ENCODE results near the gene PSMD3.
"Not testable (repeated sequence)": the region's sequence is repeated elsewhere in the genome, so short reads cannot be mapped to it uniquely, and the experiment has no call there.

Gene PSMD3

GRCh38 chr17:40000161-40000560, 19.6 kb downstream of the PSMD3 start:
- DNase-seq, result no peak

DNA sequence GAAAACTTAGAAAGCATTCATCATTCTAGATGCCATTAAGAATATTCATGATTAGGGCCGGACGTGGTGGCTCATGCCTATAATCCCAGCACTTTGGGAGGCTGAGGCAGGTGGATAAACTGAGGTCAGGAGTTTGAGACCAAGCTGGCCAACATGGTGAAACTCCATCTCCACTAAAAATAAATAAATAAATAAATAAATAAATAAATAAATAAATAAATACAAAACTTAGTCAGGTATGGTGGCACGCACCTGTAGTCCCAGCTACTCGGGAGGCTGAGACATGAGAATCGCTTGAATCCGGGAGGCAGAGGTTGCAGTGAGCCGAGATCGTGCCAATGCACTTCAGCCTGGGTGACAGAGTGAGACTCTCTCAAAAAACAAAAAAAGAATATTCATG, 20.7 kb downstream of the PSMD3 start:
- not testable (repeated sequence) for DNase-seq

- no peak for DNase-seq
Measured at GRCh38 chr17:40004072-40004471, 23.5 kb downstream of the PSMD3 start.

- DNase-seq, result no peak
Measured at GRCh38 chr17:40004712-40005111, 24.1 kb downstream of the PSMD3 start.

GRCh38 chr17:40005520-40005919, 24.9 kb downstream of the PSMD3 start:
- no peak for DNase-seq

DNA sequence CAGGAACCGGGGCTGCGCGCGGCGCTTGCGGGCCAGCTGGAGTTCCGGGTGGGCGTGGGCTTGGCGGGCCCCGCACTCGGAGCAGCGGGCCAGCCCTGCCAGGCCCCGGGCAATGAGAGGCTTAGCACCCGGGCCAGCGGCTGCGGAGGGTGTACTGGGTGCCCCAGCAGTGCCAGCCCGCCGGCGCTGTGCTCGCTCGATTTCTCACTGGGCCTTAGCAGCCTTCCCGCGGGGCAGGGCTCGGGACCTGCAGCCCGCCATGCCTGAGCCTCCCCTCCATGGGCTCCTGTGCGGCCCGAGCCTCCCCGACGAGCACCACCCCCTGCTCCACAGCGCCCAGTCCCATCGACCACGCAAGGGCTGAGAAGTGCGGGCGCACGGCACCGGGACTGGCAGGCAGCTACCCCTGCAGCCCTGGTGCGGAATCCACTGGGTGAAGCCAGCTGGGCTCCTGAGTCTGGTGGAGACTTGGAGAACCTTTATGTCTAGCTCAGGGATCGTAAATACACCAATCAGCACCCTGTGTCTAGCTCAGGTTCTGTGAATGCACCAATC, 30.4 kb downstream of the PSMD3 start:
- DNase-seq, result not testable (repeated sequence)

DNA sequence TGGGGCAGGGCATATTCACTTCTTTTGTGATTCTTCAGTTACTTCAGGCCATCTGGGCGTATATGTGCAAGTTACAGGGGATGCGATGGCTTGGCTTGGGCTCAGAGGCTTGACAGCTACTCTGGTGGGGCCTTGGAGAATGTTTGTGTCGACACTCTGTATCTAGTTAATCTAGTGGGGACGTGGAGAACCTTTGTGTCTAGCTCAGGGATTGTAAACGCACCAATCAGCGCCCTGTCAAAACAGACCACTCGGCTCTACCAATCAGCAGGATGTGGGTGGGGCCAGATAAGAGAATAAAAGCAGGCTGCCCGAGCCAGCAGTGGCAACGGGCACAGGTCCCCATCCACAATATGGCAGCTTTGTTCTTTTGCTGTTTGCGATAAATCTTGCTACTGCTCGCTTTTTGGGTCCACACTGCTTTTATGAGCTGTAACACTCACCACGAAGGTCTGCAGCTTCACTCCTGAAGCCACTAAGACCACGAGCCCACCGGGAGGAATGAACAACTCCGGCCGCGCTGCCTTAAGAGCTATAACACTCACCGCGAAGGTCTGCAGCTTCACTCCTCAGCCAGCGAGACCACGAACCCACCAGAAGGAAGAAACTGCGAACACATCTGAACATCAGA, 31.5 kb downstream of the PSMD3 start:
- DNase-seq, result not testable (repeated sequence)

DNA sequence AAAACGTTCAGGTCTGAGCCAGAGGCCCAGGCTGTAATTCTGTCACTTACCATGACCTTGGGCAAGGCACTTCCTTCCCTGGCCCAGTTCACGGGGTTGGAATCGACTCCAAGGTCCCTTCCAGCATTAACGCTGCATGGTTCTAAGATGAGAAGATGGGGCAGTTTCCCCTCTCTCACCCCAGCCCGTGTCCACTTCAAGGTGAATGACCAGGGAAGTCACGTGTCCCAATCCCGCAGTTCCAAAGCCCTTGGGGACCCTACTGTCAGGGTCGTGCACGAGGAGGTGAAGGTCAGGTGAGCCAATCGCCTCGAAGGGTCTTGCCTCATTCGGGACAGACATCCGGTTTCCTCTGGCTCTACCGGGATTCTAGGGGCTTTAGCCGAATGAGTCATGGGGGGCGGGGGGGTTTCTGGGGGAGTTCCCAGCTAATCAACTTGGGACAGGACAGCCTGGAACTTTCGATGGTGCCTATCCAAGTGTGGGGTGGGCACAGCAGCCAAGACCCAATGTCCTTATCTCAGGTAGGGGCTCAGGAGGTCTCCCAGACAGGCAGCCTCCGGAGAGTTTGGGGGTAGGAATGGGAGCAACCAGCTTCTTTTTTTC, 33.9 kb downstream of the PSMD3 start:
- no peak for DNase-seq

DNA sequence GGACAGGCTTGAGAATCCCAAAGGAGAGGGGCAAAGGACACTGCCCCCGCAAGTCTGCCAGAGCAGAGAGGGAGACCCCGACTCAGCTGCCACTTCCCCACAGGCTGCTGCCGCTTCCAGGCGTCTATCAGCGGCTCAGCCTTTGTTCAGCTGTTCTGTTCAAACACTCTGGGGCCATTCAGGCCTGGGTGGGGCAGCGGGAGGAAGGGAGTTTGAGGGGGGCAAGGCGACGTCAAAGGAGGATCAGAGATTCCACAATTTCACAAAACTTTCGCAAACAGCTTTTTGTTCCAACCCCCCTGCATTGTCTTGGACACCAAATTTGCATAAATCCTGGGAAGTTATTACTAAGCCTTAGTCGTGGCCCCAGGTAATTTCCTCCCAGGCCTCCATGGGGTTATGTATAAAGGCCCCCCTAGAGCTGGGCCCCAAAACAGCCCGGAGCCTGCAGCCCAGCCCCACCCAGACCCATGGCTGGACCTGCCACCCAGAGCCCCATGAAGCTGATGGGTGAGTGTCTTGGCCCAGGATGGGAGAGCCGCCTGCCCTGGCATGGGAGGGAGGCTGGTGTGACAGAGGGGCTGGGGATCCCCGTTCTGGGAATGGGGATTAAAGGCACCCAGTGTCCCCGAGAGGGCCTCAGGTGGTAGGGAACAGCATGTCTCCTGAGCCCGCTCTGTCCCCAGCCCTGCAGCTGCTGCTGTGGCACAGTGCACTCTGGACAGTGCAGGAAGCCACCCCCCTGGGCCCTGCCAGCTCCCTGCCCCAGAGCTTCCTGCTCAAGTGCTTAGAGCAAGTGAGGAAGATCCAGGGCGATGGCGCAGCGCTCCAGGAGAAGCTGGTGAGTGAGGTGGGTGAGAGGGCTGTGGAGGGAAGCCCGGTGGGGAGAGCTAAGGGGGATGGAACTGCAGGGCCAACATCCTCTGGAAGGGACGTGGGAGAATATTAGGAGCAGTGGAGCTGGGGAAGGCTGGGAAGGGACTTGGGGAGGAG, 34.7 kb downstream of the PSMD3 start, which contains the start of gene CSF3:
TSS of gene CSF3 (plus strand) at position 436 of the 993 bp plus-strand sequence. CDS start at position 471, 35 bp downstream.
- DNase-seq, result no peak

DNA sequence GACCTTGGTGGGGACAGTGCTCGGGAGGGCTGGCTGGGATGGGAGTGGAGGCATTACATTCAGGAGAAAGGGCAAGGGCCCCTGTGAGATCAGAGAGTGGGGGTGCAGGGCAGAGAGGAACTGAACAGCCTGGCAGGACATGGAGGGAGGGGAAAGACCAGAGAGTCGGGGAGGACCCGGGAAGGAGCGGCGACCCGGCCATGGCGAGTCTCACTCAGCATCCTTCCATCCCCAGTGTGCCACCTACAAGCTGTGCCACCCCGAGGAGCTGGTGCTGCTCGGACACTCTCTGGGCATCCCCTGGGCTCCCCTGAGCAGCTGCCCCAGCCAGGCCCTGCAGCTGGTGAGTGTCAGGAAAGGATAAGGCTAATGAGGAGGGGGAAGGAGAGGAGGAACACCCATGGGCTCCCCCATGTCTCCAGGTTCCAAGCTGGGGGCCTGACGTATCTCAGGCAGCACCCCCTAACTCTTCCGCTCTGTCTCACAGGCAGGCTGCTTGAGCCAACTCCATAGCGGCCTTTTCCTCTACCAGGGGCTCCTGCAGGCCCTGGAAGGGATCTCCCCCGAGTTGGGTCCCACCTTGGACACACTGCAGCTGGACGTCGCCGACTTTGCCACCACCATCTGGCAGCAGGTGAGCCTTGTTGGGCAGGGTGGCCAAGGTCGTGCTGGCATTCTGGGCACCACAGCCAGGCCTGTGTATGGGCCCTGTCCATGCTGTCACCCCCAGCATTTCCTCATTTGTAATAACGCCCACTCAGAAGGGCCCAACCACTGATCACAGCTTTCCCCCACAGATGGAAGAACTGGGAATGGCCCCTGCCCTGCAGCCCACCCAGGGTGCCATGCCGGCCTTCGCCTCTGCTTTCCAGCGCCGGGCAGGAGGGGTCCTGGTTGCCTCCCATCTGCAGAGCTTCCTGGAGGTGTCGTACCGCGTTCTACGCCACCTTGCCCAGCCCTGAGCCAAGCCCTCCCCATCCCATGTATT, 35.7 kb downstream of the PSMD3 start:
- no peak for DNase-seq

- no peak for DNase-seq
Measured at GRCh38 chr17:40017422-40018080, 36.9 kb downstream of the PSMD3 start.

GRCh38 chr17:40018211-40019121, 37.9 kb downstream of the PSMD3 start:
- no peak for DNase-seq

- no peak for DNase-seq
Measured at GRCh38 chr17:40019140-40019991, 38.8 kb downstream of the PSMD3 start.

DNA sequence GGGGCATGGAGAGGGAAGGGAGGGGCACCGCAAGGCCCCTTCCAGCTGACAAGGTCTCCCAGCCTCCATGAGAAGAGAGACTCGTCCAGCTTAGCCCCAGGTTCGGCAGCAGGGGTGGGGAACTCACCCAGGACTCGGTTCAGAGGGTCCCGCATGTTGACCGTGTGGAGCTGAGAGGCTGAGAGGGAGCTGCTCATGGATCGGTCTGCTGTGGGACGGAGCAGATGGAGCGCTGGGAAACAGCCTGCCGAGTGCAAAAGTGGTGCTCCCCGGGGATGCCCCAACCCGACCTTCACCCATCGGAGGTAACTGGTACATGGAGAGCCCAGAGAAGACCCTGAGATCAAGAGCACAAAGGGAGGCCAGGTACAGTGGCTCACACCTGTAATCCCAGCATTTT, 39.5 kb downstream of the PSMD3 start:
- no peak for DNase-seq

GRCh38 chr17:40021451-40021971, 40.9 kb downstream of the PSMD3 start:
- DNase-seq, result no peak

DNA sequence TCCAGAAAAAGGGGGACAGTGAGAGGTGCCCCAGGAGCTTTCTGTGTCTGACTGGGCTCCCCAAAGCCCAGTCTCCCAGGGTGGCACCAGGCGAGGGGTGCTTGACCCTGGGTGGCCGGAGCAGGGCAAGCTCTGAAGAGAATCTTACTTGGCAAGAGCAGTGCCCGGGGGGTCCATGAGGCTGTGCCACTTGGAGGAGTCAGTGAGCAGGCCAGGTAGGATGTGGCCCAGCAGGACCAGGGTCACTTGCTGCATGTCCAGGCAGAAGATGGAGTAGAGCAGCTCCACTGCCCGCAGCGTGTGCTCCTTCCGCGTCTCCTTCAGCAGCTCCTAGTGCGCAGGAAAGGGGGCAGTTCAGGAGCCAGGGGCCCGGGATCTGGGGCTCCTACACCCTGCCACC, 41.9 kb downstream of the PSMD3 start:
- no peak for DNase-seq

- DNase-seq, result no peak
Measured at GRCh38 chr17:40022961-40023541, 42.4 kb downstream of the PSMD3 start.

- DNase-seq, result no peak
Measured at GRCh38 chr17:40023590-40024292, 43.1 kb downstream of the PSMD3 start.
